Gastrocnemius medialis (tissue), 4 donors: ENCODE measurements around the gene GSK3B. TPM values are rescaled to one million over a fixed set of nuclear protein-coding genes. Genes with fewer than 3 reads are reported as not detected.

Source experiments
- ATAC-seq, 2 donors: fragments of 150-250 bp; one replicate each; pipeline ENCODE4 v1.9.1; 2016
- DNase-seq, 2 donors: peaks; one replicate each; pipeline ENCODE4 v3.0.0-alpha.2; 2019
- H3K27ac ChIP-seq, 4 donors: fragments of 200-600 bp; sonication (generic); 1 replicate in 1 of 4; 2 replicates in 3 of 4; pipeline ENCODE4 v1.5.1; 2016 to 2018; ENCODE audit warnings: mild to moderate bottlenecking in 2 of 4, moderate library complexity in 1 of 4
- H3K27me3 ChIP-seq, 3 donors: fragments of 200-600 bp; sonication (generic) in 2 of 3; 1 replicate in 1 of 3; 2 replicates in 2 of 3; pipeline versions ENCODE4 v1.5.1 to v1.6.0; 2016 to 2019; ENCODE audit warnings: mild to moderate bottlenecking in 1 of 3, moderate library complexity in 1 of 3
- H3K36me3 ChIP-seq, 2 donors: fragments of 200-600 bp; sonication (generic) in 1 of 2; one replicate each; pipeline ENCODE4 v1.5.1; 2017 to 2018
- H3K4me1 ChIP-seq, 2 donors: fragments of 200-600 bp; sonication (generic) in 1 of 2; one replicate each; pipeline ENCODE4 v1.5.1; 2016 to 2017; ENCODE audit warnings: mild to moderate bottlenecking in 2 of 2
- H3K4me3 ChIP-seq, 4 donors: fragments of 200-600 bp; sonication (generic) in 3 of 4; 1 replicate in 1 of 4; 2 replicates in 3 of 4; pipeline ENCODE4 v1.5.1; 2016 to 2019; ENCODE audit warnings: mild to moderate bottlenecking in 2 of 4
- H3K9me3 ChIP-seq, 3 donors: fragments of 200-600 bp; sonication (generic) in 2 of 3; 1 replicate in 1 of 3; 2 replicates in 2 of 3; pipeline ENCODE4 v1.5.1; 2016 to 2019
- CTCF ChIP-seq, 5 experiments: fragments of 450-650 bp in 3 of 5; fragments of 200-600 bp in 2 of 5; sonication (generic) in 2 of 5; IDR thresholded peaks in 4 of 5; conservative IDR thresholded peaks in 1 of 5; 1 replicate in 4 of 5; 2 replicates in 1 of 5; pipeline ENCODE4 v1.5.1; 2016 to 2019; ENCODE audit warnings: antibody characterized with exemption in 5 of 5, mild to moderate bottlenecking in 3 of 5, moderate library complexity in 3 of 5
- POLR2A ChIP-seq, 2 donors: fragments of 450-650 bp; IDR thresholded peaks; one replicate each; pipeline ENCODE4 v1.6.1; 2017; ENCODE audit warnings: antibody characterized with exemption in 2 of 2, mild to moderate bottlenecking in 2 of 2, moderate library complexity in 2 of 2
- in situ Hi-C, 4 donors: fragments of 200-750 bp; cut with MboI; loops; one replicate each; pipeline versions ENCODE4 v1.15.0 to v1.8.0; 2017; ENCODE audit warnings: low sequenced_read_pairs in 4 of 4
- intact Hi-C: fragments of 100-400 bp; cut with DNase I; formaldehyde crosslinking; loops from one replicate; pipeline ENCODE4 v1.15.1; 2023; ENCODE audit warnings: low total_unique reads
- total RNA-seq, 4 donors: library from RNA; depleted of rRNA; stranded (reverse); fragments of >200 nt; gene quantifications; one replicate each; pipeline versions ENCODE4 v1.1.0 to v1.2.3, GENCODE V29; 2016

Gene GSK3B
- total RNA-seq, 4 donors from 2014 or later: 30.7 to 47.4 (median 35.4) TPM

- TF ChIP-seq CTCF (IDR thresholded peaks at IDR 0.05 in 4 of 5, conservative IDR thresholded peaks at IDR 0.05 in 1 of 5) (no peak), POLR2A (IDR thresholded peaks at IDR 0.05) (no peak)
- Histone ChIP-seq H3K36me3 (no peaks in the 10 kb centered on the region), H3K27me3 (no peaks in the 10 kb centered on the region), H3K4me3 (peak overlapping the region; percentile 46 to 59 (median 52)), H3K27ac (no peak overlapping the region), H3K4me1 (no peaks in the 10 kb centered on the region), H3K9me3 (no peaks in the 10 kb centered on the region)
- no peak for DNase-seq
- intact Hi-C loops: no loop called here
- no peak for ATAC-seq
- in situ Hi-C loops: no loop called here
Observed at GRCh38 chr3:119809249-119810017, 284.8 kb downstream of the GSK3B start.

GRCh38 chr3:119808843-119809242, 285.4 kb downstream of the GSK3B start:
- Histone ChIP-seq H3K27ac (no peak overlapping the region), H3K4me1 (no peaks in the 10 kb centered on the region), H3K36me3 (no peaks in the 10 kb centered on the region), H3K9me3 (no peaks in the 10 kb centered on the region), H3K4me3 (no peak overlapping the region), H3K27me3 (no peaks in the 10 kb centered on the region)
- in situ Hi-C loops (no loop called here), intact Hi-C loops (no loop called here)
- ATAC-seq: no peak
- no peak for TF ChIP-seq POLR2A (IDR thresholded peaks at IDR 0.05)
- no peak for DNase-seq

- intact Hi-C loops: no loop called here
- no peak for ATAC-seq
Observed at GRCh38 chr3:119808244-119808643, 286.0 kb downstream of the GSK3B start.

GRCh38 chr3:119800844-119801243, 293.4 kb downstream of the GSK3B start:
- H3K4me3 ChIP-seq: no peak overlapping the region
- DNase-seq (no peak), ATAC-seq (no peak)
- H3K27me3 ChIP-seq: no peaks in the 10 kb centered on the region
- H3K4me1 ChIP-seq: no peaks in the 10 kb centered on the region
- H3K36me3 ChIP-seq: no peaks in the 10 kb centered on the region
- in situ Hi-C loops (no loop called here), intact Hi-C loops (no loop called here)
- no peaks in the 10 kb centered on the region for H3K9me3 ChIP-seq
- TF ChIP-seq CTCF (IDR thresholded peaks at IDR 0.05 in 4 of 5, conservative IDR thresholded peaks at IDR 0.05 in 1 of 5) (no peak), POLR2A (IDR thresholded peaks at IDR 0.05) (no peak)
- no peak overlapping the region for H3K27ac ChIP-seq

More at GRCh38 chr3:119808244-119808643, 286.0 kb downstream of the GSK3B start:
- no peaks in the 10 kb centered on the region for H3K9me3 ChIP-seq
- H3K27me3 ChIP-seq: no peaks in the 10 kb centered on the region
- no peak for TF ChIP-seq CTCF (IDR thresholded peaks at IDR 0.05 in 4 of 5, conservative IDR thresholded peaks at IDR 0.05 in 1 of 5)
- TF ChIP-seq POLR2A (IDR thresholded peaks at IDR 0.05): no peak
- no peaks in the 10 kb centered on the region for H3K4me1 ChIP-seq
- in situ Hi-C loops: no loop called here
- no peak overlapping the region for H3K27ac ChIP-seq
- no peak for DNase-seq
- no peaks in the 10 kb centered on the region for H3K36me3 ChIP-seq
- H3K4me3 ChIP-seq: no peak overlapping the region

- no peaks in the 10 kb centered on the region for H3K36me3 ChIP-seq
- in situ Hi-C loops (no loop called here), intact Hi-C loops (no loop called here)
- ATAC-seq: no peak
- no peaks in the 10 kb centered on the region for H3K27me3 ChIP-seq
- no peak overlapping the region for H3K27ac ChIP-seq
- TF ChIP-seq CTCF (IDR thresholded peaks at IDR 0.05 in 4 of 5, conservative IDR thresholded peaks at IDR 0.05 in 1 of 5) (no peak), POLR2A (IDR thresholded peaks at IDR 0.05) (no peak)
- no peak overlapping the region for H3K4me3 ChIP-seq
- DNase-seq: no peak
- no peaks in the 10 kb centered on the region for H3K4me1 ChIP-seq
- H3K9me3 ChIP-seq: no peaks in the 10 kb centered on the region
Observed at GRCh38 chr3:119796785-119797184, 297.5 kb downstream of the GSK3B start.
